ENCODE measurements around the gene DAB2. TPM values are rescaled to one million over a fixed set of nuclear protein-coding genes. Genes with fewer than 3 reads are reported as not detected.

The DAB2 gene
- 58.1 to 64.0 TPM (median 63.6 TPM) in 3 replicates for total RNA-seq

GRCh38 chr5:39424736-39425637, at the start of gene DAB2:
TSS of gene DAB2 (minus strand) at chr5:39424980. CDS start at chr5:39394320, 30,660 bp downstream.
- Mint-ChIP-seq H3K27me3 (ENCODE audit: low read depth) (no peaks in the 10 kb centered on the region), H3K4me3 (peak within 1 kb of the TSS; percentile 87), H3K9me3 (no peaks in the 10 kb centered on the region), H3K36me3 (no peaks in the 10 kb centered on the region), H3K4me1 (peaks cover 69% of the 10 kb centered on the region), H3K27ac (peak within 1 kb of the TSS; percentile 73)
- TF ChIP-seq CTCF (IDR thresholded peaks at IDR 0.05; ENCODE audit: unreplicated experiment) = no peak
- DNase-seq (ENCODE audit: low spot score in 2 of 2, unreplicated experiment in 2 of 2) = peak; percentile 64 to 82

- DNase-seq (ENCODE audit: low spot score in 2 of 2, unreplicated experiment in 2 of 2) = no peak
- Mint-ChIP-seq H3K4me3 (no peak overlapping the region), H3K4me1 (peaks cover 27% of the 10 kb centered on the region), H3K36me3 (no peaks in the 10 kb centered on the region), H3K27ac (no peak overlapping the region), H3K9me3 (no peaks in the 10 kb centered on the region), H3K27me3 (ENCODE audit: low read depth) (no peaks in the 10 kb centered on the region)
- no peak for TF ChIP-seq CTCF (IDR thresholded peaks at IDR 0.05; ENCODE audit: unreplicated experiment)
Observed at GRCh38 chr5:39473156-39473775, 48.5 kb upstream of the DAB2 start.

GRCh38 chr5:39471836-39472508, 47.2 kb upstream of the DAB2 start:
- no peak overlapping the region for H3K4me3 Mint-ChIP-seq
- no peak overlapping the region for H3K27ac Mint-ChIP-seq
- no peak for TF ChIP-seq CTCF (IDR thresholded peaks at IDR 0.05; ENCODE audit: unreplicated experiment)
- no peaks in the 10 kb centered on the region for H3K27me3 Mint-ChIP-seq (ENCODE audit: low read depth)
- H3K36me3 Mint-ChIP-seq = no peaks in the 10 kb centered on the region
- peaks cover 22% of the 10 kb centered on the region for H3K4me1 Mint-ChIP-seq
- no peaks in the 10 kb centered on the region for H3K9me3 Mint-ChIP-seq
- DNase-seq (ENCODE audit: low spot score in 2 of 2, unreplicated experiment in 2 of 2) = no peak

- Mint-ChIP-seq H3K4me1 (peaks cover 12% of the 10 kb centered on the region), H3K27ac (no peak overlapping the region), H3K36me3 (no peaks in the 10 kb centered on the region), H3K4me3 (no peak overlapping the region), H3K27me3 (ENCODE audit: low read depth) (no peaks in the 10 kb centered on the region), H3K9me3 (no peaks in the 10 kb centered on the region)
- no peak for TF ChIP-seq CTCF (IDR thresholded peaks at IDR 0.05; ENCODE audit: unreplicated experiment)
- DNase-seq (ENCODE audit: low spot score in 2 of 2, unreplicated experiment in 2 of 2) = no peak
Observed at GRCh38 chr5:39470811-39471210, 46.0 kb upstream of the DAB2 start.

GRCh38 chr5:39469777-39470415, 45.1 kb upstream of the DAB2 start:
- H3K27me3 Mint-ChIP-seq (ENCODE audit: low read depth) = no peaks in the 10 kb centered on the region

More at GRCh38 chr5:39469777-39470415, 45.1 kb upstream of the DAB2 start:
- no peak overlapping the region for H3K4me3 Mint-ChIP-seq
- peaks cover 5% of the 10 kb centered on the region for H3K4me1 Mint-ChIP-seq
- TF ChIP-seq CTCF (IDR thresholded peaks at IDR 0.05; ENCODE audit: unreplicated experiment) = no peak
- no peak for DNase-seq (ENCODE audit: low spot score in 2 of 2, unreplicated experiment in 2 of 2)
- no peaks in the 10 kb centered on the region for H3K9me3 Mint-ChIP-seq
- H3K36me3 Mint-ChIP-seq = no peaks in the 10 kb centered on the region
- H3K27ac Mint-ChIP-seq = no peak overlapping the region
